Mucosa of rectum (tissue), 2 donors: Measurements from ENCODE around the gene CPLX3.

Source experiments
- H3K27ac ChIP-seq, 2 donors: one replicate each; pipeline ENCODE4 v1.7.0; 2013; ENCODE audit warnings: inconsistent platforms in 2 of 2, low read depth in 2 of 2, low read length in 2 of 2
- H3K27me3 ChIP-seq, 2 donors: one replicate each; pipeline ENCODE4 v1.7.0; 2013; ENCODE audit warnings: low read length in 2 of 2; ENCODE audit not compliant: control insufficient read depth in 2 of 2, insufficient read depth in 2 of 2
- H3K36me3 ChIP-seq, 2 donors: one replicate each; pipeline ENCODE4 v1.7.0; 2013; ENCODE audit warnings: low read length in 2 of 2; ENCODE audit not compliant: control insufficient read depth in 2 of 2, insufficient read depth in 2 of 2
- H3K4me1 ChIP-seq, 2 donors: one replicate each; pipeline ENCODE4 v1.7.0; 2013; ENCODE audit warnings: low read length in 2 of 2, mild to moderate bottlenecking in 1 of 2; ENCODE audit not compliant: control insufficient read depth in 2 of 2, insufficient read depth in 2 of 2
- H3K4me3 ChIP-seq, 2 donors: one replicate each; pipeline ENCODE4 v1.7.0; 2013; ENCODE audit warnings: low read length in 2 of 2
- H3K9ac ChIP-seq, 2 donors: one replicate each; pipeline ENCODE4 v1.7.0; 2013; ENCODE audit warnings: low read length in 2 of 2, low read depth in 1 of 2, mild to moderate bottlenecking in 1 of 2
- H3K9me3 ChIP-seq, 2 donors: one replicate each; pipeline ENCODE4 v1.7.0; 2013; ENCODE audit warnings: low read length in 2 of 2; ENCODE audit not compliant: control insufficient read depth in 2 of 2
- donor health status: healthy.
- donor health status: Normal muscosa, but diverticular disease.

CPLX3 gene

DNA sequence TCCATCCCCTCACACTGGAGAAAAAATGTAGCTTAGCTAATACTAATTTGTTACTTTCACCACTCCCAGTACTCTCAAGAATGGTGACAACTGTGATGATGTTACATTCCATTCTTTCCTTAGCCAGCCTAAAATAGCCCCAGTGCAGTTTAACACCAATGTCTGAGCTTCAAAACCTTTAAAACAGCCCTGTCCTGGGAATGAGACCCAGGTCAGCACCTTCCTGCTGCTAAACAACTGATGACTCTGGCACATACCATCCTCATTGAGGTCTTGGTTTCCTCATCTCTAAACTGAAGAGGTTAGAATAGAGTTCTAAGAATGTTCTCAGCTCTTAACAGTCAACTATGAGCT, 42.9 kb downstream of the CPLX3 start:
- Histone ChIP-seq H3K4me3 (peak overlapping the region; percentile 28 to 41), H3K9me3 (no peaks in the 10 kb centered on the region), H3K4me1 (peaks cover 69 to 70% of the 10 kb centered on the region in 2 donors), H3K9ac (peak overlapping the region; percentile 35 to 75), H3K27ac (peak overlapping the region; percentile 94 to 97), H3K27me3 (no peaks in the 10 kb centered on the region), H3K36me3 (peaks cover 0 to 2% of the 10 kb centered on the region in 2 donors)

DNA sequence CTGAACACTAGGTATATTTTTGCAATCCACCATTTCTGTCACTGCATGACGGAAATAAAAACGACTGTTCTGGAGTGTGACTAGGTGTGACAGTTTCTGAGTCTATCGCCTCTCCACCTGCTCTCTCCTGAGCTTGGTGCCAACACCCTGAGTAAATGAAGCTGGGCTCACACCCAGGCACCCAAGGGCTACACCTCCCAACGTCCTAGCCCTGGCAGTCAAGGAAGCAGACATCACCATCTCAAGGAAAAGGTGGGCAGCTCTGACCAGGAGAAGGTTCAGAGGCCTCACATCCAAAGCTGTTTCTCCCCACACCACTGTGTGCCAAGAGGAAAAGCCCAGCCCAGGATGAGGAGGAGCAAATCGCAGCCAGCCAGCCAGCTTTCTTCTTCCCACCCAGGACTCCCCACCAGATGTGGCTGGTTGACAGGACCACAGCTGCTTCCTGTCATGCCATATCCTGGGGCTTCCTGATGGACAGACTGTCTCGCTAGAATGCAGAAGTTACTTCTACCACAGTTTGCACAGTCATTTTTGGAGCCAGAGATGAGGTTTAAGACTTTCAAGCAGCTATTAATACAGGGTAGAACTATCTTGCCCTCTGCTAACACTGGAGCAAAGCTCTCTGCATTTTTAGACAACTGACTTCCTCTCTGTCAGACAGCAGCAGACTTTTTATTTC, 43.4 kb downstream of the CPLX3 start:
- no peaks in the 10 kb centered on the region for H3K36me3 ChIP-seq
- no peaks in the 10 kb centered on the region for H3K9me3 ChIP-seq
- no peaks in the 10 kb centered on the region for H3K27me3 ChIP-seq
- H3K9ac ChIP-seq, result peak overlapping the region; percentile 35 to 75
- H3K4me1 ChIP-seq, result peaks cover 64 to 65% of the 10 kb centered on the region in 2 donors
- H3K4me3 ChIP-seq, result peak overlapping the region; percentile 41 to 43
- peak overlapping the region; percentile 94 to 97 for H3K27ac ChIP-seq

DNA sequence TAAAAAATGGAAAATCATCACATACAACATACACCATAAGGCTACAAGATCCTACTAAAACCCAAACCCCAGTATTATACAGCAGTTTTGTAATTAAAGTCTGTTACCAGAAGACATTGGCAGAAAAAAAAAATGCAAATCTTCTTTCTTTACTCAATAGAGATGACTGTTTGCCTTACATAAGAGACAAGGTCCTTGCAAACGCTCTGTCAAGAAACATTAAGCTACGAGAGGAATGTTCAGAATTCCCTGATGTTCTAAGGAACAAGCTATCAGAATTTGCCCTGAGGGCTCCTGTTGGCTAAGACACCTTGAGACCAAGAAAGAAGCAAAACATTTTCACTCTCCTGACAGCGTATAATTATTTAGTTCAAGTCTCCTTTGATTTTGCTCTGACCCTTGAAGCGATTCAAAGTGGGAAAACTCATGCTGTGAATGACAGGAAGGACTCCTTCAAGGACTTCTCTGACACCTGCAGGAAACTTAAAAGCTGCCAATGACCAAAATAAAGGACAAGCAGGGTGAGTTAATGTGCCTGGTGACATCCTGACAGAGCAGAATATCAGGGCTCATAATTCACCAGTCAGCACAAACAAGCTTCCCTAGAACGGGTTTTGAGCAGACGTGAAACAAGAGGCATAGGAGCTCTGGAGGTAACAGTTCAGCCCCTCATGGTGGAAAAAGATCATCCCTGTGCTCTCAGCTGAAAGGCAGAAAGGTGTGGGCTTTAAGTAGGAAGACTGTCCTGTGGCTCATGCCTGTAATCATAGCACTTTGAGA, 44.2 kb downstream of the CPLX3 start:
- Histone ChIP-seq H3K4me3 (peak overlapping the region; percentile 41 to 50), H3K4me1 (peaks cover 61% of the 10 kb centered on the region in 2 donors), H3K36me3 (no peaks in the 10 kb centered on the region), H3K27me3 (no peaks in the 10 kb centered on the region), H3K27ac (peak overlapping the region; percentile 94 to 97), H3K9me3 (no peaks in the 10 kb centered on the region), H3K9ac (peak overlapping the region; percentile 35 to 75)

DNA sequence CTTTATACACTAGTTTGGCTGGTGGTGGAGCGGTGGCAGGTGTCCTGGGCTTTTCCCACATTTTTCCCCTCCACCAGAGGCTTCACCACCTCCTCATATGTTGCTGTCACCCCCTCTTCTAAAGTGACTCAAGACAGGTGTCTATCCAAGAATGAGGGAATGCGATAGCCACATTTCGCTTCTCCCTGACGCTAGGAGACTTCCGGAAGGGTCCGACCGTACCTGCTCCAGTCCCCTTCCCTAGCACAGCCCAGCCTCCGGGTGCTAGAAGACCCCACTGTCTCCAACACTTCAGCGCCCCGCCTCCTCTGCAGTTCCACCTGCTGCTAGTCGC, 46.2 kb downstream of the CPLX3 start:
- Histone ChIP-seq H3K27ac (peak overlapping the region; percentile 94 to 97), H3K9ac (peak overlapping the region; percentile 88 to 89), H3K4me1 (peaks cover 45 to 46% of the 10 kb centered on the region in 2 donors), H3K4me3 (peak overlapping the region; percentile 77 to 80), H3K27me3 (no peaks in the 10 kb centered on the region), H3K9me3 (no peaks in the 10 kb centered on the region), H3K36me3 (no peaks in the 10 kb centered on the region)

DNA sequence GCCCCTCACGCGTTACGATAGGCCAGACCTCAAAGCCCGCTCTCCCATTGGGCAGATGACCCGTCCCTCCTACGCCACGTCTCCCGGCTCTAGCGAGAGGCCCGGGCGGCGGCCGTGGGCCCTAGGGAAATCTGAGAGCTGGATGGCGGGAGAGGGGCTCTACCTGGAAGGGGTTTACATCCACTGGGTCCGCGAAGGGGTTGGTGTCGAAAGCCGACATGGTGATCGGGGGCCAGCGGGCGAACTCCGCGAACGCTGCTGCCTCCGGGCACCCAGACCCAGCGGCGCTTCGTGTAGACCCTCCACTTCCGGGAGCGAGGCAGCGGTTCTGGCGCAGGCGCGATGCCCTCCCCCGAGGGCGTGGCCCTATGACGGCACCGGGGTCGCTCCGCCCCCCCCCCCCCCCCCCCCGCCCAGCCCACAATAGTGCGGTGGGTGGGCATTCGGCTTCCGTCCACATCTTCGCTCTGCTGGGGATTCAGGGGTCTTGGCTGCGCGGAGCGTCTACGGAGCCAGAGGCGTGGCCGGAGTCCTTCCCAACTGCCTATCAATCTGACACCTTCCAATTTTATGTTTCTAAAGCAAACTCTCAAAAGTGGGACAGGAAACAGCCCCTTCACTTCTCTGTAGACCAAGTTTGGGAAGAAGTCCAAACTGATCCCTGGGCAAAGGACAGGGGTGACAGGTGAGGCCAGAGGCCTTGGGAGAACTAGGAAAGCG, 46.8 kb downstream of the CPLX3 start, which contains the start of gene SCAMP2:
Gene SCAMP2, minus strand, starts transcription at position 330 of the 720 bp plus-strand sequence. Its CDS starts 110 bp downstream, at position 220.
- H3K27ac ChIP-seq, result peak within 1 kb of the TSS; percentile 94 to 97
- H3K4me3 ChIP-seq, result peak within 1 kb of the TSS; percentile 77 to 80
- H3K27me3 ChIP-seq, result no peaks in the 10 kb centered on the region
- no peaks in the 10 kb centered on the region for H3K9me3 ChIP-seq
- peak within 1 kb of the TSS; percentile 88 to 89 for H3K9ac ChIP-seq
- peaks cover 40 to 41% of the 10 kb centered on the region in 2 donors for H3K4me1 ChIP-seq
- no peaks in the 10 kb centered on the region for H3K36me3 ChIP-seq

DNA sequence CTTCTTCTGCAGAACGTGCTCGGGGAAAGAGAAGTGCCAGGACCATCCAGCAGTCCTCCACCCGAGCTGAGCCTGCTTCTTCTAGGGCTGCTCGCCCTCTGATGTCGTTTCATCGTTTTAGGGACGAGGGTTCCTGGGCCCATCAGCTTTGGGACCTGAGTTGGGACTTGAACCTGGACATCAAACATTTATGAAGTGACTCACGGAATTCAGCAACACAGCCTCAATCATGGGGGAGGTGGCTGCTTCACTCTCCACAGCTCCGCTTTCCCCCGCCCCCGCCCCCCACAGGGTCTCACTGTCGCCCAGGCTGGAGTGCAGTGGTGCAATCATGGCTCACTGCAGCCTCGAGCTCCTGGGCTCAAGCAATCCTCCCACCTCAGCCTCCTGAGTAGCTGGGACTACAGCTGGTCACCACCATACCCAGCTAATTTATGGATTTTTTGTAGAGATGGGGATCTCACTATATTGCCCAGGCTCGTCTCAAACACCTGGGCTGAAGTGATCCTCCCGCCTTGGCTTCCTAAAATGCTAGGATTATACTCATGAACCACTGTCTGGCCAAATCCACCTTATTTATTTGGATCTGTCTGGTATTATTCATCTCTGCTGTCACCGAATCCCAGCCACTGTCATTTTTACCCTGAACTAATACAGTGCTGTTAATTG, 47.5 kb downstream of the CPLX3 start:
- Histone ChIP-seq H3K27ac (peak overlapping the region; percentile 94 to 97), H3K4me1 (peaks cover 33 to 34% of the 10 kb centered on the region in 2 donors), H3K4me3 (peak overlapping the region; percentile 77 to 80), H3K9me3 (no peaks in the 10 kb centered on the region), H3K9ac (peak overlapping the region; percentile 60 to 80), H3K27me3 (no peaks in the 10 kb centered on the region), H3K36me3 (no peaks in the 10 kb centered on the region)

DNA sequence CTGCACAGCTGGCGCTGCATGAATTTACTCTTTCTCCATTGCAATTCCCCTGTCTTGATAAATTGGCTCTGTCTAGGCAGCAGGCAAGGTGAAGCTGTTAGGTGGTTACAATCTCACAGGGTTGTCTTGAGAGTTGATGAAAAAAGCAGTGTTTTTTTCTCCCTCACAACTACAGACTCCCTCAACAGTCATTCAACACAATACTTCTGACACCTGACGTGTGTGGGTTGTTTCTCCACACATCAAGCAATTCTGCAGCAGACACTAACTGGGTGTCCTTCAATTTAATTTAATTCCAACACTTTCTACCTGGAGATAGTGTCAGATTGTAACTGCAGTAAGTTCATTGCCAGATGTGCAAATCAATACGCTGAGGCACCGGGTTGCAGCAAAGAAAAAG, 51.8 kb downstream of the CPLX3 start:
- Histone ChIP-seq H3K27me3 (no peaks in the 10 kb centered on the region), H3K9ac (no peak overlapping the region), H3K9me3 (no peaks in the 10 kb centered on the region), H3K4me3 (no peak overlapping the region), H3K4me1 (peaks cover 3% of the 10 kb centered on the region in 2 donors), H3K27ac (no peak overlapping the region), H3K36me3 (no peaks in the 10 kb centered on the region)
